HG02798 (cell line): ENCODE results near the gene BMERB1.
"Not testable (repeated sequence)": the region's sequence is repeated elsewhere in the genome, so short reads cannot be mapped to it uniquely, and the experiment has no call there.

Experiments used
- ATAC-seq: cut with Tn5 transposase; IDR thresholded peaks from one replicate; pipeline ENCODE4 v1.9.1; 2021; ENCODE audit warnings: mild to moderate bottlenecking; ENCODE audit not compliant: unreplicated experiment, poor library complexity

BMERB1 gene

DNA sequence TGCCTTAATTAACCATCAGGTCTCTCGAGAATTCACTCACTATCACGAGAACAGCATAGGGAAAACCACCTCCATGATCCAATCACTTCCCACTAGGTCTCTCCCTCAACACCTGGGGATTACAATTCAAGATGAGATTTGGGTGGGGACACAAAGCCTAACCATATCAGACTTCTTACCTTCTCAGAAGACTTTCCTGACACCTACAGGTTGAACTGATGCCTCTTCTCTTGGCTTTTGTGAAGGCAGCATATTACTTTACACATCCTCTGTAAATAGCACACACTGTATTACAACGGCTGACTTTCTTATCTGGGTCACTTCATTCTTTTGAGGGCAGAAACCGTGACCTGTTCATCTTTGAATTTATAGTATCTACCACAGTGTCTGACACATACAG lies 23.6 kb downstream of the BMERB1 start:
- ATAC-seq, result no peak

DNA sequence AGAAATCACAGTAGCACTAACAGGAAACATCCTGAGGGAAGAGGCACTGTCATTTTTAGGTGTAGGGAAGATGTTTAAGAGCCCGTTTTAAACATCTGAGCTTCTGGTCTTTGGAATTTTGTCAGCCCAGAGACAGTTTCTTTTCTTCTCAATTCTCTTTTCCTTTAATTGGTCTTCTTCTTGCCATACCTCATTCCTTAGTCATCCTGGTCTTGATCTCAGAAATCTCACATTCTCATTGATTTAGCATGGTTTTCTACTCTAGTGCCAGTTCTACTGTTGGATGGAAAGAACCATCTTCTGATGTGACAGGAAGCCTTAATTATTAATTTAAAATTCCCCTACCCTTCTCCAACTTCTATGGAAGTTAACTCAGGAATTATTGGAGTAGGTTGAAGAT lies 25.4 kb downstream of the BMERB1 start:
- ATAC-seq, result no peak

DNA sequence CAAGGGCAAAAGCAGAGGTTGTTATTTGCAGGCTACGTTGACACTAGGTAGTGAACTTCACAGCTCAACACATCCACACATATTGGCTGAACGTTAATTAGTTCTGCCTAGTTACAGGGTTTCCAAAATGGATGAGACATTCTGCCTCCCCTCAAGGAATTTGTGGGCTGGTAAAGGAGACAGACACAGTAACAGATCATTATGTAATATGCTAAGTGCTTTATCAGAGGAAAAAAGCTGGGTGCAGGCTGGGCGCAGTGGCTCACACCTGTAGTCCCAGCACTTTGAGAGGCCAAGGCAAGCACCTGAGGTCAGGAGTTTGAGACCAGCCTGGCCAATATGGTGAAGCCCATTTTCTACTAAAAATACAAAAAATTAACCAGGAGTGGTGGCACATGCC lies 26.2 kb downstream of the BMERB1 start:
- no peak for ATAC-seq

DNA sequence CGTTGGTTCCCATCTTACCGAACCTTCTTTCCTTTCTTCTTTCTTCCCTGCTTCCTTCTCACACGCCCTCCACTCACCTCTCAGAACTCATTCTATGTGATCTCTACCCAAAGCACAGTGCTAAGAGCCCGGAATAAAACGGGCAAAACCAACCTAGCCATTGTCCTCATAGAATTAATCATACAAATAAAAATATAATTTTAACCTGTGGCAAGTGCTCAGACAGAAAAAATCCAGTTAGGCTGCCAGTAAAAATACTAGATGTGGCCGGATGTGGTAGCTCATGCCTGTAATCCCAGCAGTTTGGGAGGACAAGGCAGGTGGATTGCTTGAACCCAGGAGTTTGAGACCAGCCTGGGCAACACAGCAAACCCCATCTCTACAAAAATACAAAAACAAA lies 27.0 kb downstream of the BMERB1 start:
- no peak for ATAC-seq

DNA sequence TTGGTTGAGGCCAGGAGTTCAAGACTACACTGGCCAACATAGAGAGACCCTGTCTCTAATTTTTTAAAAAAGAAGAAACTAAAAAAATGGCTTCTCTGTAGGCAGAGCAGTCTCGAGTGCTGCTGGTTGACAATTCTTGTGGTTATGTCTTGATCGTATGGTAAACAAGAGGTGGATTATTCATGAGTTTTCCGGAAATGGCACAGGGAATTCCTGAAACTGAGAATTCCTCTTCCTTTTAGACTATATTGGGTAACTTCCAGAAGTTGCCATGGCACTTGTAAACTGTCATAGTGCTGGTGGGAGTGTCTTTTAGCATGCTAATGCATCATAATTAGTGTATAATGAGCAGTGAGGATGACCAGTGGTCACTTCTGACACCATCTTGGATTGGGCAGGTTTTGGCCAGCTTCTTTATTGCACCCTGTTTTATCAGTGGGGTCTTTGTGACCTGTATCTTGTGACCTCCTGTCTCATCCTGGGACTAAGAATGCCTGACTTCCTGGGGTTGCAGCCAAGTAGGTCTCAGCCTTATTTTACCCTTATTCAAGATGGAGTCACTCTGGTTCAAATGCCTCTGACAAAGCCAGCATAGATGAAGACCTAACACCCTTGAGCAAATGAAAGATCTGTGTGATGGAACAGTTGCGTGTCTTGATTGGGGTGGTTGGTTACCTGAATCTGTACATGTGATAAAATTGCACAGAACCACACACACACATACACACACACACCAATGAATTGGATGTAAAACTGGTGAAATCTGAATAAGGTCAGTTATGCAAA lies 30.2 kb downstream of the BMERB1 start:
- ATAC-seq, result no peak

DNA sequence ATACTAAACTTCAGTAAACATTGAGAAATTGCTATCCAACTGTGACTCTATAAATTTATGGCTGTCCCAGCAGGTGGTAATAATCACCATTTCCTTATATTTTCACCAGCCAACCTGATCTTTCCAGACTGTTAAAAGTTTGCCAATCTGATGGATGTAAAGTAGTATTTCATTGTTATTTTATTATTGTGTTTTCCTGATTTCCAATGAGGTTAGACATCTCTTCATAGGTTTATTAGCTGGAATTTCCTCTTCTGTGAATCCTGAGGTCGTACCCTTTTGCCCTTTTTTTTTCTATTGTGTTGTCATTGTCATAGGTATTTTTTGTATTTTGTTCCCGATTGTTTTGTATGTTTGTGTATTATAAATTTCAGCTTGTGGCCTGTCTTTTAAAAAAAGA lies 31.7 kb downstream of the BMERB1 start:
- ATAC-seq, result no peak

DNA sequence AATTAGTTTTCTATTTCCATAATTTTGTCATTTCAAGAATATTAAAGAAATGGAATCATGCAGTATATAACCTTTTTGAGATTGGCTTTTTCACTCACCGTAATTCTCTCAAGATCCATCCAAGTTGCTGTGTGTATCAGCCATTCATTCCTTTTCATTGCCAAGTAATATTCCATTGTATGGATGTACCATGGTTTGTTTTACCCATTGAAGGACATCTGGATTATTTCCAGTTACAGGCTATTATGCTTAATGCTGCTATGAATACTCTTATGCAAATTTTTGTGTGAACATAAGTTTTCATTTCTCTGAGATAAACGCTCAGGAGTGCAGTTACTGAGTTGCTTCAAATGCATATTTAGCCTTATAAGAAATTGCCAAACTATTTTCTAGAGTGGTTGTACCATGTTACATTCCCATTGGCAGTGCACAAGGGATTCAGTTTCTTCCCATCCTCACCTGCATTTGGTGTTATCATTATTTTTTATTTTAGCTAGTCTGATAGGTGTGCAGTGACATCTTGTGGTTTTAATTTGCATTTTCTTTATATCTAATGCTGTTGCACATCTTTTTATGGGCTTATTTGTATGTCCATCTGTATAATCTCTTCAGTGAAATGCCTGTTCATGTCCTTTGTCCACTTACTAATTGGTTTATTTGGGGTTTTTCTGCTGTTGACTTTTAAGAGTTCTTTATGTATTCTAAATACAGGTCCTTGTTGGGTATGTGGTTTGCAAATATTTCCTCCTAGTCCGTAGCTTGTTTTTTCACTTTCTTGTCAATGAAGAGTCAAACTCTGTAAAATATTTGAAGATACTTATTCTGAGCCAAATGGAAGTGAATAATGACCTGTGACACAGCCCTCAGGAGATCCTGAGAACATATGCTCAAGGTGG lies 32.7 kb downstream of the BMERB1 start:
- ATAC-seq, result no peak

DNA sequence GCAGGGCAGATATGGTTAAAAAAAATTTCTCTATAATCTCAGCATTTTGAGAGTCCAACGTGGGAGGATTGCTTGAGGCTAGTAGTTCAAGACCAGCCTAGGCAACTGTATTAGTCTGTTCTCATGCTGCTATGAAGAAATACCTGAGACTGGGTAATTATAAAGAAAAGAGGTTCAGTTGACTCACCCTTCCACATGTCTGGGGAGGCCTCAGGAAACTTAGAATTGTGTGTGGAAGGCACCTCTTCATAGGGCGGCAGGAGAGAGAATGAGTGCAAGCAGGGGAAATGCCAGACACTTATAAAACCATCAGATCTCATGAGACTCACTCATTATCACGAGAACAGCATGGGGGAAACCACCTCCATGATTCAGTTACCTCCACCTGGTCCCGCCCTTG lies 42.6 kb downstream of the BMERB1 start:
- not testable (repeated sequence) for ATAC-seq

DNA sequence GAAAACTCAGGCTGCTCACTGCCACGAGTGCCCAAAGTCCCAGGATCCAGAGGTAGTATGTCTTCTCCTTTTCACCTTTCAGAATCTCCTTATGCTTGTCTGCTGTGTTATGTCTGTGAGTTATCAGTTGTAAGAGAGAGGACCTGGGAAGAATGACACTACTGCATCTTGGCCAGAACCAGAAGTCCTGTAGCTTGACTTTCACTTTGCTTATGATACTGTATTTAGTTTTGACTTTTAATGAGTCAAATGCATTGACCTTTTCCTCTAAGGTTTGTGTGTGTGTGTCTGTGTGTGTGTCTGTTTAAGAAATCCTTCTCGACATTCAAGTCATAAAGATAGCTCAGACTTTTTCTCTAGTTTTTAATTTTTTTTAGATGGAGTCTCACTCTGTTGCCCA lies 43.4 kb downstream of the BMERB1 start:
- no peak for ATAC-seq

DNA sequence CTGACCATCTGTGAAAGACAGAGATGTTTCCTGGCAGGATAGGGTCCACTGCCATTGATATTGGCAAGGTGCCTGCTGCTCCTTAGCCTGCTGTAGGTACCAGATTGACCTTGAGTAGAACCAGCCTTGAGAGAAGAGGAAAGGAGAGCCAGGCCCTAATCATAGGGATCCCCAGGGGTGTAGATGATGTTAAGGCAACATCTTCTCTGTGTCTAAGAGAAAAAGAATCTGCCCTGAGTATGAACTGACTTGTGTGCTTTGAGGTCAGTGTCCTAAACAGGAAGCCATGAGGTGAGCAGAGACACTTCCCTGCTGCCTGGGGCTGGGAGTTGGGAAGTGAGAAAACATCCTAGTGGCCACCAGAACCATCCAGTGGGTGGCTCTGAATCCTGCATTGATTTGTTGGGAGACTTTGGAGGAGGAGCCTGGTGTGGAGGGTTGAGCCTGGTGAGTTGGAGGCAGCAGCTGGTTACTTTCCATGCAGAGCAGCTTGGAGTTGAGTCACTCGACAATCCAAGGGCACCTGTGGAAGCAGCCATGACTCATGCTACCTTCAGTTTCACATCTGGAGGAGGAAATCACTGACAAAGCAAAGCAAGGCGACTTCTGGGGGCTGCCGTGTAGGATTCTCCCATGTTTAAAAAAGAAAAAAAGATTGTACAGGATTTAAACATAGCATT lies 47.8 kb downstream of the BMERB1 start:
- ATAC-seq, result no peak

DNA sequence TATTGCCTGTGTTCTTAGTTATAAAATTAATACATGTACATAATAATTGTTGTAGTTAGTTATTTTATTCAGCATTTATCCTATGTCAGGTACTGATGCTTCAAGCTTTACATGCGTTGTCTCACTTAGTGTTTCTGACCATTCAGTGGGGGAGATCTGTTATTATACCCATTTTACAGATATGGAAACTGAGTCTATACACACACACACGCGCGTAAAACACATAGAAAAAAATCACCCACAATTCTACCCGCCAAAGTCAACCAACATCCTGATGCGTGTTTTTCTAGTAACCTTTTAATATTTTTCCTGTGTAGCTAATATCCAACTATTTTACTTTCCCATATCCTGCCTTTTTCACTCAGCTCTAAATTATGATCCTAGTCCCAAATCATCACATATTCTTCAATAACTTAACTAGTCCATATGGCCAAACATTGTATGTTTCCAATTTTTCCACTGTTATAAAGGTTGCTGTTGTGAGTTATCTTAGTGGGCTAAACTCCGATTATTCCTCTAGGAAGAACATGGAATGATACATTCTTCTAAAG lies 48.4 kb downstream of the BMERB1 start:
- no peak for ATAC-seq

DNA sequence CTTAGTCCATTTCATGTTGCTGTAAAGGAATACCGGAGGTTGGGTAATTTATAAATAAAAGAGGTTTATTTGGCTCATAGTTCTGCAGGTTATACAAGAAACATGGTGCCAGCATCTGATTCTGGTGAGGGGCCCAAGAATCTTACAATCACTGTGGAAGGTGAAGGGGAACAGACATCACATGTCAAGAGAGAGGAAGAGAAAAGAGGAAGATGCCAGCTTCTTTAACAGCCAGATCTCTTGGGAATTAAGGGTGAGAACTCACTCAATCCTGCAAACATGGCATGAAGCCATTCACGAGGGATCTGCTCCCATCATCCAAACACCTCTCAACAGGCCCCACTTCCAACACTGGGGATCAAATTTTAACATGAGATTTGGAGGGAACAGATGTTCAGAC lies 49.5 kb downstream of the BMERB1 start:
- no peak for ATAC-seq

DNA sequence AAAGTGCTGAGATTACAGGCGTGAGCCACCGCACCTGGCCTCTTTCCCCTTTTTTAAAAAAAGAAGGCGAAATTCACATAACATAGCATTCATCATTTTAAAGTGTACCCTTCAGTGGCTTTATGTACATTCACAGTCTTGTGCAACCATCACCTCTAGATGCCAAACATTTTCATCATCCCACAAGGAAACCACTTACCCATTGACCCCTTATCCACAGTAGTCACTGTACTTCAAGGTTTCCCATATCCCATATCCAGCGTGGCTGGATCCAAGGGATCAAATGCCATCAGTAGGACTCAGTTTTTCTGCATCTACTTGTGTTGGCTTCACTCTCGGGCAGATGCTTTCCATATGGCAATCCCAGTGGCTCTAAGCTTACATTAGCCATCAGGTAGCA lies 50.3 kb downstream of the BMERB1 start:
- no peak for ATAC-seq

DNA sequence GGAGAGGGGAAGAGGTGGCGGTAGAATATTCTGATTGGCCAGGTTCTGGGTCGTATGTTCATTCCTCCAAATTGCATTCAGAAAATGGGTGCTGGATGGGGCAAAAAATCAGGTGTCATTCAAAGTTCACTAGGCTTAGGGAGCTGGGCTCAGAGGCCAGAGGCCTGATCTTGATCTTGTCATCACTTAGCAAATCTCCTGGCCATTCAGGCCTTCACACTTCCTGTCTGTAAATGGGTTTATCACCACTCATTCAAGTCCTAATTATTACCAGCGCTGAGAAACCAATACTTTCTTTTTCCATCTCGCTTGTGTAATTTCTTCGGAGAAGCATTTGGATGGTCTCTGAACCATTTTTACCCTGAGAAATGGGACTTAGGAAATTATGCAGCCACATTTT lies 50.8 kb downstream of the BMERB1 start:
- no peak for ATAC-seq

DNA sequence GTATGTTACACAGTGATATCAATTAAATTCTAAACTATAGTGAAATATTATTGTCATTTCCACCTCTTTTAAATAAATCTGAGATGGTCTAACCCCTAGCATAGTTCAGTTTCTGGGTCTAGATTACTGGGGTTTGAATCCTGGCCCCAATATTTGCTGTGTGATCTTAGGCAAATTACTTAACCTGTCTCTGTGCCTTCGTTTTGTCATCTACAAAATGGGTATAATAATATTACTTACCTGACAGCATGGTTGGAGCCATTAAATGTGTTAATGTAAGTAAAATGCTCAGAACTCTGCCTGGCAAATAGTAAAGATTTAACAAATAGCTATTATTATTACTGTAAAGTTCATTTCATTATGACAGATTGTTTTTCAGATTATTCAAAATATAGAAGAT lies 52.3 kb downstream of the BMERB1 start:
- no peak for ATAC-seq

DNA sequence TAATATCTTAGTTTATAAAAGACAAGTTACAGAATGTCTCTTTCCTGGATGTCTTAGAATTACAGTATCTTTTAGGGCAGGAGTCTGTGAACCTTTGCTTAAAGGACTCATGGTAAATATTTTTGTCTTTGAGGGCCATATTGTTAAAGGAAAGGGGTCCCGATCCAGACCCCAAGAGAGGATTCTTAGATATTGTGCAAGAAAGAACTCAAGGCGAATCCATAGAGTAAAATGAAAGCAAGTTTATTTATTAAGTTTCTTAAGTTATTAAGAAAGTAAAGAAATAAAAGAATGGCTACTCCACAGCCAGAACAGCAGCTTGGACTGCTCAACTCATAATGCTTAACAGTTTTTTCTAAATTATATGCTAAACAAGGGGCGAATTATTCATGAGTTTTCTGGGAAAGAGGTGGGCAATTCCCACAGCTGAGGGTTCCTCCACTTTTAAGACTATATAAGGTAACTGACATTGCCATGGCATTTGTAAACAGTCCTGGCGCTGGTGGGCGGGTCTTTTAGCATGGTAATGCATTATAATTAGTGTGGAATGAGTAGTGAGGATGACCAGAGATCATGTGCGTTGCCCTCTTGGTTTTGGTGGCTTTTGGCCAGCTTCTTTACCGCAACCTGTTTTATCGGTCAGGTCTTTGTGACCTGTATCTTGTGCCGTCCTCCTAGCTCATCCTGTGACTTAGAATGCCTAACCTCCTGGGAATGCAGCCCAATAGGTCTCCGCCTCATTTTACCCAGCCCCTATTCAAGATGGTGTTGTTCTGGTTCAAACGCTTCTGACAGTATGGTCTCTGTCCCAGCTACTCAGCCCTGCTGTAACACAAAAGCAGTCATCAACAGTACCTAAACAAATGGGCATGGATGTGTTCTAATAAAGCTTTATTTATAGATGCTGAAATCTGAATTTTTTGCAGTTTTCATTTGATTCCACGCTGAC lies 53.2 kb downstream of the BMERB1 start:
- ATAC-seq, result no peak

DNA sequence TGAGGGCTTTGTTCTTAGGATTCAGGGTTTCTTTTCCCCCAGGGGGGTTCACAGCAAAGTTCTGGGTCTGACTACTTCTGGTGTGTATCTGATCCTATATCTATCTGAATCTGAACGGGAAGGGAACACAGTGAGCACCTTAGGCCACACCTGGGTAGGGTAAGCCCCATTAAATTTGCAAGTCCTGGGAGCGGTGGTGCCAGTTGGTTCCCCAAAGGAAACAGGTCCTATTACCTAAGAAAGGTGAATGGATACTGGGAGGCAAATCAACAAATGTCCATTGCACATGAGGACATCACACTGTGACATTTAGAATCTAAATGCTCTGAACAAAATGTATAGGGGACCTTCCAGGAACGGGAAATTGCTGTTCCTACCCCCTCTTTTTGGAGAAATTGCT lies 54.6 kb downstream of the BMERB1 start:
- ATAC-seq, result no peak

DNA sequence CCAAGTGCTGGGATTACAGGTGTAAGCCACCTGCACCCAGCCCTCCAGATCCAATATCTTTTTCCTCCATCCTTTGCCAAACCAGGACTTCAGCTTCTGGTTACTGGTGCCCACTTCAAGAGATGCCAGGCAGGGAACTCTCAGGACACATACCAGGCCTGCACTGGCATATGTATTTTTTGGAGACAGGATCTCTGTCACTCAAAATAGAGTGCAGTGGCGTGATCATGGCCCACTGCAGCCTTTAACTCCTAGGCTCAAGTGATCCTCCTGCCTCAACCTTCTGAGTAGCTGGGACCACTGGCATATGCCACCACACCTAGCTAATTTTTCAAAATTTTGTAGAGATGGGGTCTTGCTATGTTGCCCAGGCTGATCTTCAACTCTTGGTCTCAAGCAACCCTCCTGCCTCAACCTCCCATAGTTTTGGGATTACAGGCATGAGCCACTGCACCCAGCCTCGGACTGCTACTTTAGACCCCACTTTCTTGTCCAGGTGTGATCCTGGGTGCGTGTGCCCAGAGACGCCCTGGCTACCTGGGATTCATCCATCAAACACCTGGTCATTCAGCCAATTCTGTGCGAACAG lies 55.8 kb downstream of the BMERB1 start:
- no peak for ATAC-seq

DNA sequence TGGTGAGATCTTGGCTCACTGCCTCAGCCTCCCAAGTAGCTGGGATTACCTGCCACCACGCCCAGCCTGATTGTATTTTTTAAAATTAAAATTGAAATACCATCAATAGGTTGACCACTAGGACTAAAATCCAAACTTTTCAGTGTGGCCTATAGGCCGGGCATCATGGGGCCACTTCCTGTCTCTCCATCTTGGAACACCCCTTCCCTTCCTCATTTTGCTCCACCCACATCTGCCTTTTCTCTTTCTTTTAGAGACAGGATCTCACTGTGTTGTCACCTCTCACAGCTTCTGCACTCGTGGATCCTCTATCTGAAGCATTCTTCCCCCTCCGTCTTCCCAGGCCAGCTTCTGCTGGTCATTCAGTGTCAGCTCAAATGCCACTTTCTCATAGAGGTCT lies 57.0 kb downstream of the BMERB1 start:
- ATAC-seq, result no peak
